Measurements from ENCODE around the gene RHOT2.
"Not testable (repeated sequence)": the region's sequence is repeated elsewhere in the genome, so short reads cannot be mapped to it uniquely, and the experiment has no call there.

The RHOT2 gene

DNA sequence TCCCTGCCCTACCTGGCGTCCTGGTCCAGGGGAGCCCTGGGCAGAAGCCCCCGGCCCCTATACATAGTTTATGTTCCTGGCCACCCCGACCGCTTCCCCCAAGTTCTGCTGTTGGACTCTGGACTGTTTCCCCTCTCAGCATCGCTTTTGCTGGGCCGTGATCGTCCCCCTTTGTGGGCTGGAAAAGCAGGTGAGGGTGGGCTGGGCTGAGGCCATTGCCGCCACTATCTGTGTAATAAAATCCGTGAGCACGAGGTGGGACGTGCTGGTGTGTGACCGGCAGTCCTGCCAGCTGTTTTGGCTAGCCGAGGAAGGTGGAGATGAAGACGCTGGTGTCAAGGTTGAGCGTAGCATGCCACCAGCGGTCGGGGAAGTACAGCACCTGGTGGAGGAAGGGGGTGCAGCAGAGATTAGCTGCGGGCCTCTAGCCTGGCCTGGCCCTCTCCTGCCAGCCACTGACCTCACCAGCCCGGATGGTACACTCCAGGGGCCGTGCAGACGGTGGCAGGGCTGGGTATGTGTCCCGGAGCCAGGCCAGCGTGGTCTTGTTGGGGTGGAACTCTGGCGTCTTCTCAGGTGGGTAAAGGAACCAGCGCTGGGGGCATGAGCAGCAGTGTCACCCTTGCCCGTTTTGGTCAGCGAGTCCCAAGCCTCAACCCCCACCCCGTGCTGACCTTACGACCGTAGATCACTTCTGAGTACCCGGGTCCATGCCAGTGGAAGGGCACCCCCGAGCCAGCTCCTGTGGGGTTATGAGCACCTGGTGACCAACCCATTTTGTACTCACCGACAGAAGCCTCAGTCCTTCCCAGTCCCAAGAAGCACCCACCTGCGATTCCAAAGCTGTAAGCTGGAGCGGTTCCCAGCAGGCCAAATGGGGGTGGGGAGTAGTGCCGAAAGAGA is 14.8 kb downstream of the RHOT2 start:
- DNase-seq: no peak

GRCh38 chr16:683396-684070 is 15.6 kb downstream of the RHOT2 start:
- no peak for DNase-seq

GRCh38 chr16:684071-684794 is 16.3 kb downstream of the RHOT2 start, which contains the start of gene JMJD8:
JMJD8 (minus strand) TSS chr16:684334; CDS start chr16:684319, 15 bp downstream.
- DNase-seq: peak; percentile 99

DNA sequence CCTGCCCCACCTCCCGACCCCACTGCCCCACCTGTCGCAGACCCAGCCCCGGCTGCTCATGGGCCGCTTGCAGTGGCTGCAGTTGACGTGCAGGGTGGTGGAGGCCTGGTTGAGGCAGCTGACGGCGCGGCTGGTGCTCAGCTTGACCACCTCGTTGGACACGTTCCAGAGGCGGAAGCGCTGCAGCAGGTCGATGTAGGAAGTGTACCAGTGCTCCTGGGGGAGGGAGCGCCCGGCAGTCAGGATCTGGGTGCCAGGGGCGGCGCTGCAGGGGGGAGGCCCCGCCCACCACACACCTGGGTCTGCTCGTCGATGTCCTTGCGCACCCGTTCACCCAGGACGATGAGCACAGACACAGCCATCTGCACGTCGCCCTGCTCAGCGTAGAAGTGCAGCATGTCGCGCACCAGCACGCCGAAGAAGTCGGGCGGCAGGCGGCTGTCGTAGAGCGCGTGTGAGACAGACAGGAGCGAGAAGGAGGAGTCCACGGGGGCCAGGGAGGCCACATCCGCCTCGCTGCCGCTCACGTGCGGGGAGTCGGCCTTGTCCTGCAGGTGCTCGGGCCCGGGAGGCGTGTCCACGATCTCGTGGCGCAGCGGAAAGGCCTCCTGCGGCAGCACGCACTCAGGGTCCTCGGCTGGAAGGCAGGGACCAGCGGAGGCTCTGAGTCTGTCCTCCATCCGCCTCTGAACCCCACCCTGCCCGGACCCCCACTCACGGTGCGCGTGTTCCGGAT is 17.2 kb downstream of the RHOT2 start:
- no peak for DNase-seq

- no peak for DNase-seq
Observed at GRCh38 chr16:685967-686366, 18.0 kb downstream of the RHOT2 start.

- DNase-seq: no peak
Observed at GRCh38 chr16:686459-687260, 18.7 kb downstream of the RHOT2 start.

GRCh38 chr16:687499-687898 is 19.6 kb downstream of the RHOT2 start:
- DNase-seq: no peak

DNA sequence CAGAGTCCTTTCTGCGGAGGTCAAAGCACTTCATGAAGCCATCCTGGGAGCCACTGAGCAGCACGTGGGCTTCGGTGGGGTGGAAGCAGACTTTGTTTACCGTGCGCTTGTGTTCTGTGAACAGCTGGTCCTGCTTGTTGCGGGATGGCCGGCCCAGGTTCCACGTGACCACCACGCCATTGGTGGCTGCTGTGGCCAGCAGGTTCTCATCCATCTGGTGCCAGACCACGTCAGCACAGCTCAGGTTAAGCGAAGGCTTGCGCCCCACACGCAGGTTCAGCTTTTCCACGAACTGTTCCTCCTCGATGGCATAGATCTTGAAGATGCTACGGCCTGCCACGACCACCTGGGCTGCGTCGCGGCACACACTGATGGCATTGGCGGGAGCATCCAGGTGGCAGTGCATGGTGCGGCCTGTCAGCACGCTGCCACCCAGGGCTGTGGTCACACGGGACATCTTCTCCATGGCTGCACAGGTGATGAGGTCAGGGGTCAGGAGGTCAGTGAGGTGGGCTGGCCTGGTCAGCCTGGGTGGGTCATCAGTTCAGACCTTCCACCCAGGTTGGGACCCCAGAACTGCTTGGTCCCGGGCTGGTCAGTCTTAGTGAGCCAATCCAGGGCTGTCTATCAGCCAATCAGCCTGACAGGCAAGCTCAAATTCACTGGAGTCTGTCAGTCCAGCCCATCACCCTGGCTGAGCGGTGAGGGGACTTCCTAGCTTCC is 21.4 kb downstream of the RHOT2 start:
- no peak for DNase-seq

DNA sequence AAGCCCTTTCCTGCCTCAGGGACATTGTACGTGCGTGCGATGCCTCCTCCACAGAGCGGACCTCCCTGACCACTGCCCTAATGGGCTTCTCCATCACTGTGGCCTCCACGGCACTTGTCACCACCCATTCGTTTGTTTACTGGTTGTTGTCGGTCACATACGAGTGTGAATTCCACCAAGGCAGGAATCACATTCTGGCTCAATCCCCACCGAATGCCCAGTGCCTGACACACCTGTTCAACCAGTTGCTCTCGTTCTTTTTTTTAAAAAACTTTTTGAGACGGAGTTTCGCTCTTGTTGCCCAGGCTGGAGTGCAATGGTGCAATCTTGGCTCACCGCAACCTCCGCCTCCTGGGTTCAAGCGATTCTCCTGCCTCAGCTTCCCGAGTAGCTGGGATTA is 23.3 kb downstream of the RHOT2 start:
- DNase-seq: not testable (repeated sequence)

- no peak for DNase-seq
Observed at GRCh38 chr16:692356-693108, 24.6 kb downstream of the RHOT2 start.

DNA sequence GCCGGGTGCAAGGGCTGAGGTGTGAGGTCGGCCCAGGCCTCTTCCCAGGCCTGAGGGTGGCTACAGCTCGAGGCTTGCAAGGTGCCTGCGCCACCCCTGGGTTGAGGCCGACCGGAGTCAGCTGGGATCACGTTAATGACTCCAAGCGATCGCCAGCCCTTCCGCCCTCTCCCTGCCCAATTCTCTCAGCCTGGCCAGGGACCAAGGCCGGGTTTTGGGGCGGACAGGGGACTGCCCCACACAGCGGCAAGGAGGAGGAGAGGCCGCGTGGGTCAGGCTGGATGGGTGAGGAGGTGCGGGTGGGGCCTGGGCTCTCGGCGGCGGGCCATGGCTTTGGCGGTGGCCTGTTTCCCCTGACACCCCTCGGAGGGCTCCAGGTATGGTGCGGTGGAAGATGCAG is 25.4 kb downstream of the RHOT2 start:
- DNase-seq: no peak

- DNase-seq: no peak
Observed at GRCh38 chr16:693766-694165, 25.8 kb downstream of the RHOT2 start.

- no peak for DNase-seq
Observed at GRCh38 chr16:694187-694862, 26.4 kb downstream of the RHOT2 start.

DNA sequence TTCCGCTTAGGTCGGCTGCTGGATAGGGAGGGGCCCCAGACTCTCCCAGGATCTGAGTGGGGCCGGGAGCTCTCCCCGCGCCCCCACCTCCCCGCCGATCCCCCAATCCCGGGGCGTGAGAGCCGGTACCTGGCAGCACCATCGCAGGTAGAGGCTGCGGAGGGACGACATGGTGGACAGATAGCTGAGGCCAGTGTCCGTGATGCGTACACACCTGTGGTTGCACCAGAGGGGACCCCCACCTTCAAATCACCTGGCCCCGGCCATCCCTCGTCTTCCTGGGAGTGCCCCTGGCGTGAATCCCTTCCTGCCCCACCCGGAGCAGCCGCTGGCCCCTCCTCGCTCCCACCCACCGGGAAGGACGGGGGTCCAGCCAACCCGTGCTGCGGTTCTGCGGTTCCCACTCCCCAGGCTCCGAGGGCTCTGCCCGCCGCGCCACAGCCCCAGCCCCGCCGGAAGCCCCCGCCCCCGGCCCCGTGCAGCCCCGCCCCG is 27.0 kb downstream of the RHOT2 start:
- no peak for DNase-seq

DNA sequence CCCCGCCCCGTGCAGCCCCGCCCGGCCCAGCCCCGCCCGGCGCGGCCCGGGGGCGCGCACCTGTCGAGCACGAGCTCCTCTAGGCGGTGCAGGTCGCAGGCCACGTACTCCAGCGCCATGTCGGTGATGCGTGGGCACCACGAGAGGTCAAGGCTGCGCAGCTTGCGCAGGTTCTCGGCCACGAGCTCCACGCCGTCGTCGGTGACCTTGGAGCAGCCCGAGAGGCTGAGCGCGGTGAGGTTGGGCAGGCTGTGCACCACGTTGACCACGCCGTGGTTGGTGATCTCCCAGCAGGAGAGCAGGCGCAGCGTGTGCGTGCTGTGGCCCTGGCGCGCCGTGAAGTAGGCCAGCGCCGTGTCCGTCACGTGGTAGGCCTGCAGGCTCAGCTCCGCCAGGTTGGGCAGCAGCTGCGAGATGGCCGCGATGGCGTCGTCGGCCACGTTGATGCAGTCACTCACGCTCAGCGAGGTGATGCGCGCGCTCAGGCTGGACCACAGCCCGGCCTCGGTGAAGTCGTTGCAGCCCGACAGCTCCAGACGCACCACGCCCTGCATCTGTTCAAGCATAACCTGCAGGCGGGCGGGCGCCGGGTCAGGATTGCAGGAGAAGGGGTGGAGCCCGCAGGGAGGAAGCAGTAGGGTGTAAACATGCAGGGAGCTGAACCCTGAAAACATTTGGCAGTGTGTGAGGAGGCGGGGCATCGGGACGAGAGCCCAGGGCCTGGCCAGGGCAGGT is 27.6 kb downstream of the RHOT2 start:
- DNase-seq: peak; percentile 73

DNA sequence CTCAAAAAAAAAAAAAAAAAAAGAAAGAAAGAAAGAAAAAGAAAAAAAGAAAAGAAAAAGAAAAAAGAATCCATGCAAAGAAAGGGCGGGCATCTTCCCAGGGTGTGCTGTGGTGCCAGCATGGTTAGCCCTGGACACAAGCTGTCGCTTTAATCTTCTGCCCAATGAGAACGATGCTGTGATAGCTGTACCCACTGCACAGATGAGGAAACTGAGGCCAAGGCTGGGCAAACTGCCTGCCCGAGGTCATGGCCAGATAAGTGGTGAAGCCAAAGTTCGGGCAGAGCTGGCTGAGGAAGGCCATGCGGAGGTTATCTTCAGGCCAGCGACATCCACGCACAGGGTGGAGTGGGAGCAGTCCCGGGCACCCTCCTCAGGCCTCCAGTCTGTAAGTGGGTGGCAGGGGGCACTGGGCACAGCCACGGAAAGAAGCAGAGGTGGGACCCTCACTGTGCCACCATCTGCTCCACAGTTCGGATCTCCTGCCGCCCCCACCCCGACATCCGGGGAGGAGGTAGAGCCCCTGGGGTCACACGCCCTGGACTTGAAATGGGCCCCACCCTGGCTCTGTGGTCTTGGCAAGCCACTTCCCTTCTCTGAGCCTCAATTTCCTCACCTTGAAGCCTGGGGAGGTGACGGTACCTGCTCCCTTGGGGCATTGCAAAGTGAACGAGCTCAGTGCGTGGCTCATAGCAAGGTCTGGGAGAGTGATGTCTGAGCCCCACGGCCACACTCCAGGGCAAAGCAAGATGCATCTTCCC is 31.2 kb downstream of the RHOT2 start:
- no peak for DNase-seq

DNA sequence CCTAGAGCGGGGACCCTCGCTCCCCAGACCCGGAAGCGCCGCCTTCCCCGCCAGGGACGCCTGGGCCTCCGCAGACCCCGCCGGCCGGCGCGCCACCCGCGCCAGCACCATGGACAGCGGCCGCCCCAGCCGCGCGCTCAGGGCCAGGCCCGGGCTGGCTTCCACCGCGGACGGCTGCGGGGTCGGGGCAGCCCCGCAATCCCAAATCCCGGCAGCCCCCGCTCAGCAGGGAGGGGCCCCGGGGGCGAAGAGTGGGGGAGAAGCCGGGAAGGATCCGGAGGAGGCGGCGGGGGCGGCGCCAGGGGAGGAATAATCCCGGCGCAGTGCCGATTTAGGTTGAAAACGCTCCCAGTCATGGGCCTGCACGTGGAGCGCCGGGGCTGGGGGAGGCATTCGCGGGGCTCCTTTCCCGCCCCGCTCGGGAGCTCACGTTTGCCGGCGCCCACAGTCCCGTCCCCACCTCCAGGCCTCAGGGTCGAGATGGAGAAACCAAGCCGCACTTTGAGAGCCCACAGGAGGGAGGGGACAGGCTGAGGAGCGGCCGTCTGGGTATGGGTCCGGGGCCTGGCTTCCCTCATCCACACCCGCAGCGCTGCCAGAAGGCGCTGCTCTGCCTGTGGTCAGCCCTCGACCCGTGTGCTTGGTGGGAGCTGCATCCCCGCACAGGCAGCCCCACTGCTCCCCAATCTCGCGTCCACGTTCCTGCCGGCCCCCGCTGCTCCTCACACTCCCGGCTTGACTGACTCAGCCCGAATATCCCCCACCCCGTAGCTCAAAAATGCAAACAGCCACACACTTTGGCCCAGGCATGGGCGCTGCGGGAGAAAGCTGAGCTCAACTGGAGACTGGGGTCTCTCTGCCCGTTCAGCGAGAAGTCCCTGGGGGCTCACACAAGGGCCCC is 33.0 kb downstream of the RHOT2 start:
- peak; percentile 58 for DNase-seq

All from activated naive CD4-positive, alpha-beta T cell treated with anti-CD3 and anti-CD28 coated beads, Interleukin-2, amount 50 U/mL, for 16 hours (primary cell).